Brain microvascular endothelial cell (primary cell): ENCODE measurements around the gene COPZ2.

Experiments
- DNase-seq: peaks from one replicate; pipeline ENCODE4 v3.0.0-alpha.2; 2020
- H3K27ac ChIP-seq: fragments of 250-450 bp; sonication (Bioruptor Pico); 2 replicates; pipeline ENCODE4 v1.5.1; 2020; ENCODE audit warnings: mild to moderate bottlenecking, moderate library complexity
- H3K27me3 ChIP-seq: fragments of 250-450 bp; sonication (Bioruptor Pico); replicated peaks from 2 replicates; pipeline ENCODE4 v1.5.1; 2020; ENCODE audit warnings: mild to moderate bottlenecking
- H3K36me3 ChIP-seq: fragments of 250-450 bp; sonication (Bioruptor Pico); replicated peaks from 2 replicates; pipeline ENCODE4 v1.5.1; 2020; ENCODE audit warnings: mild to moderate bottlenecking
- H3K4me3 ChIP-seq: 2 replicates; pipeline ENCODE4 v1.5.1; 2011; ENCODE audit warnings: low read depth, mild to moderate bottlenecking, control low read depth, low read length, moderate library complexity
- in situ Hi-C: cut with HindIII; loops from 2 replicates; pipeline ENCODE4 v1.10.0; 2017; ENCODE audit warnings: low sequenced_read_pairs, low pct_ligation_motif_present
- TF ChIP-seq, protein P1 (sequence below): IDR thresholded peaks from 2 replicates; pipeline ENCODE4 v1.5.1; 2011; ENCODE audit warnings: low read depth, mild to moderate bottlenecking, moderate library complexity, low read length, control low read depth, inconsistent platforms; ENCODE audit errors: missing control alignments

The COPZ2 gene

DNA sequence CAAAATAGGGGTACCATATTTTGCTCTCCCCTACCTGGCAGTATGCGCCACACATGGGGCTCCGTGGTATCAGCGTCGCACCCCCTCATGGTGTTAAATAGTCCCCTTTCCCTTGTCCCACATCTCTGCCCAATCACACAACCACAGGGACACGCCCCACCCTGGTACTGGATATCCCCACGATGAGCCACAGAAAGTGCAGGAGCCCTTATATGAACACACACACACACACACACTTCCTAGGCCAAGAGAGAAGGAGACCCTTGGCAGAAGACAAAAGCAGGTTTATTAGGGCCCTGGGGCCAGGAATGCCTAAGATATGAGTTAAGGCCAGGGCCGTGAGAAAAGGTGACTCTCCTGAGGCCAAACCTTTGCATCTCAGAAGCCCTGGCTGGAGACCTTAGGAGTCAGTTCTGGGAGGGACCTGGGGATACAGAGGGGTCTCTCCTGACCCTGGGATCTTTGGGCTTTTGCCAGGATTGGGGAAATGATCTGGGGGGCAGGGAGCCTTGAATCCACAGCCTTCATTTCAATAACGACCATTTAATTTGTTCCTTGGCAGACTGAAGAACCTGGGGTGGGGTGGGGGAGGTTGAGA, 11.6 kb downstream of the COPZ2 start:
- no peak overlapping the region for H3K4me3 ChIP-seq
- H3K27me3 ChIP-seq = no peaks in the 10 kb centered on the region
- no peak overlapping the region for H3K27ac ChIP-seq
- TF ChIP-seq, protein P1, sequence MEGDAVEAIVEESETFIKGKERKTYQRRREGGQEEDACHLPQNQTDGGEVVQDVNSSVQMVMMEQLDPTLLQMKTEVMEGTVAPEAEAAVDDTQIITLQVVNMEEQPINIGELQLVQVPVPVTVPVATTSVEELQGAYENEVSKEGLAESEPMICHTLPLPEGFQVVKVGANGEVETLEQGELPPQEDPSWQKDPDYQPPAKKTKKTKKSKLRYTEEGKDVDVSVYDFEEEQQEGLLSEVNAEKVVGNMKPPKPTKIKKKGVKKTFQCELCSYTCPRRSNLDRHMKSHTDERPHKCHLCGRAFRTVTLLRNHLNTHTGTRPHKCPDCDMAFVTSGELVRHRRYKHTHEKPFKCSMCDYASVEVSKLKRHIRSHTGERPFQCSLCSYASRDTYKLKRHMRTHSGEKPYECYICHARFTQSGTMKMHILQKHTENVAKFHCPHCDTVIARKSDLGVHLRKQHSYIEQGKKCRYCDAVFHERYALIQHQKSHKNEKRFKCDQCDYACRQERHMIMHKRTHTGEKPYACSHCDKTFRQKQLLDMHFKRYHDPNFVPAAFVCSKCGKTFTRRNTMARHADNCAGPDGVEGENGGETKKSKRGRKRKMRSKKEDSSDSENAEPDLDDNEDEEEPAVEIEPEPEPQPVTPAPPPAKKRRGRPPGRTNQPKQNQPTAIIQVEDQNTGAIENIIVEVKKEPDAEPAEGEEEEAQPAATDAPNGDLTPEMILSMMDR = no peak
- DNase-seq = no peak
- in situ Hi-C loops = no loop called here
- H3K36me3 ChIP-seq = no peaks in the 10 kb centered on the region

- in situ Hi-C loops = no loop called here
- TF ChIP-seq, protein P1 = peak; percentile 85
- peak; percentile 95 for DNase-seq
- H3K36me3 ChIP-seq = no peaks in the 10 kb centered on the region
- H3K27ac ChIP-seq = no peak overlapping the region
- no peaks in the 10 kb centered on the region for H3K27me3 ChIP-seq
- peak overlapping the region; percentile 55 for H3K4me3 ChIP-seq
Observed at GRCh38 chr17:48025040-48025903, 12.3 kb downstream of the COPZ2 start.

DNA sequence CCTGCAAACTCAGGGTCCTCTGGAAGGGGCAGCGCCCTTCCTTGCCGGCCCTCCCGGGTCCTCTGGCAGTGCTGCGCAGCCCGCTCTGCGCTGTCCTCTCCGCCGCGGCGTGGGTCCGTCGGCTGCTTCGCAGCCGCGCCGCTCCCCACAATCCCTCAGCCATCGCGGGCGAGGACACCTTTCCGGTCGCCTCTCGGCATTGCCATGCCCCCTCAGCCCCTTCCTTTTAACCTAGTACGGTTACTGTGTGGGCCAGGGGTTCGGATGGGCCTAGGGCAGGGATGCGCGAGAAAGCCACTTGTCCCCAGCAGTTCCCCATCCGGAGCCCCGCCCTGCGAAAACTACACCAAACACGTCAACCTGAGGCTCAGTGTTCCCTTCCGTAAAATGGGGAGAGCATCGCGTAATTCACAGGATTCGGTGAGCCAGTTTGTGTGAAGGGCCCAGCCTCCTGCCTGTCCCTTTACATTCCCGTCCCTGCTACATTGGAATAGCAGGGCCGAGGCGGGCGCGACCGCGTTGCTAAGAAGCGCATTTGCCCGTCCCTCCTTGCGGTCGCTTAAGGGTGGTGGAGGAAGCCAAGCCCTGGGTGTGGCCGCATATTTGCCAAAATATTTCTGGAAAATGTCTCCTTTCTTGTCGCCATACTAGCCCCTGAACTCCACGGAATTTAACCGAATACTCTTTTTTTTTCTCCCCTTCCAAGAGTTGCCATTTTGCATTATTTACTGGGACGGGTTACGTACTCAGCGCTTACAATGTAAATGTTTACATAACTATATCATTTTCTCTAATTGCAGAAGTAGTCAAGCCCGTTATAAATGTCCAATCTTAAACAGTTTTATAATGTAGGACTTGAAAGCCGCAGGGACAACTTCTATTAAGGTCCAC, 13.2 kb downstream of the COPZ2 start:
- Histone ChIP-seq H3K27me3 (no peaks in the 10 kb centered on the region), H3K27ac (no peak overlapping the region), H3K4me3 (peak overlapping the region; percentile 54), H3K36me3 (no peaks in the 10 kb centered on the region)
- in situ Hi-C loops = no loop called here
- TF ChIP-seq, protein P1 = no peak
- DNase-seq = no peak

- Histone ChIP-seq H3K36me3 (no peaks in the 10 kb centered on the region), H3K27ac (no peak overlapping the region), H3K4me3 (peak overlapping the region; percentile 54), H3K27me3 (peaks cover 2% of the 10 kb centered on the region)
- in situ Hi-C loops = no loop called here
- no peak for DNase-seq
- TF ChIP-seq, protein P1 = peak; percentile 29
Observed at GRCh38 chr17:48023400-48024148, 14.0 kb downstream of the COPZ2 start.

DNA sequence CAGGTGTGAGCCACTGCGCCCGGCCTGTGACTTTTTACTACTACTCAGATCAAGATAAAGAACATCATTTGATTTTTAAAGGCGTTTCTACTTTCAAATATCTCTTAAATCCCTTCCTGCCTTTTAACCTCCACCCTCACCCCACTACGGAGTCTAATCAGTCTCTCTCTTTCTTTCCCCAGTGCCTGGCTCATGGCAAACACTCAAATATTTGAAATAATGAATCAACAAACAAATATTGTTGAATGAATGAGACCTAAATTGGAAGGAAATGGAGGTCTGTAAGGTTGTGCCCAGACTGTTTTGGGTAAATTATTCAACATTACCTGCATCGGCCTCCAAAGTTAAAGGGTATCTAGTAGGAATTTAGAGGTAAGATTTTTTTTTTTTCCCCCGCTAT, 14.7 kb downstream of the COPZ2 start:
- Histone ChIP-seq H3K27me3 (peaks cover 2% of the 10 kb centered on the region), H3K36me3 (no peaks in the 10 kb centered on the region), H3K27ac (no peak overlapping the region), H3K4me3 (no peak overlapping the region)
- TF ChIP-seq, protein P1 = no peak
- in situ Hi-C loops = no loop called here
- no peak for DNase-seq
